ENCODE data around the gene PLEKHA7. TPM values are rescaled to one million over a fixed set of nuclear protein-coding genes. Genes with fewer than 3 reads are reported as not detected.

PLEKHA7 gene
- total and polyA plus RNA-seq, 7 donors: 0.74 to 2.6 (median 1.2) TPM

- intact Hi-C loops (cut with DNase I): no loop called here
- 62 to 72% (median 65%) methylated on average over 8 of the region's 8 CpGs for WGBS, 3 donors
- Histone ChIP-seq H3K36me3 (ENCODE audit: insufficient read depth in 1 of 2, low read depth in 1 of 2) (no peaks in the 10 kb centered on the region), H3K4me1 (no peaks in the 10 kb centered on the region), H3K27ac (no peak overlapping the region), H3K27me3 (ENCODE audit: insufficient read depth in 3 of 3, low read length in 2 of 3) (no peaks in the 10 kb centered on the region), H3K4me3 (no peak overlapping the region), H3K9me3 (no peaks in the 10 kb centered on the region)
- no peak for TF ChIP-seq CTCF (IDR thresholded peaks at IDR 0.05)
- ATAC-seq (no peak), DNase-seq (no peak)
Observed at GRCh38 chr11:17021511-17021910, 7.3 kb upstream of the PLEKHA7 start.

GRCh38 chr11:17020831-17021230 is 6.6 kb upstream of the PLEKHA7 start:
- Histone ChIP-seq H3K36me3 (ENCODE audit: insufficient read depth in 1 of 2, low read depth in 1 of 2) (no peaks in the 10 kb centered on the region), H3K4me3 (no peak overlapping the region), H3K27ac (no peak overlapping the region), H3K9me3 (no peaks in the 10 kb centered on the region), H3K27me3 (ENCODE audit: insufficient read depth in 3 of 3, low read length in 2 of 3) (peaks cover 0 to 2% (median 0%) of the 10 kb centered on the region in 3 donors), H3K4me1 (no peaks in the 10 kb centered on the region)
- 82 to 93% (median 92%) methylated on average over 1 of the region's 1 CpG for WGBS, 3 donors
- no peak for ATAC-seq
- intact Hi-C loops (cut with DNase I): no loop called here
- no peak for TF ChIP-seq CTCF (IDR thresholded peaks at IDR 0.05)
- no peak for DNase-seq

GRCh38 chr11:17019232-17019631 is 5.0 kb upstream of the PLEKHA7 start:
- no peak for TF ChIP-seq CTCF (IDR thresholded peaks at IDR 0.05)
- 61 to 80% (median 71%) methylated on average over 1 of the region's 1 CpG for WGBS, 3 donors
- Histone ChIP-seq H3K36me3 (ENCODE audit: insufficient read depth in 1 of 2, low read depth in 1 of 2) (no peaks in the 10 kb centered on the region), H3K9me3 (no peaks in the 10 kb centered on the region), H3K4me1 (no peaks in the 10 kb centered on the region), H3K27ac (no peak overlapping the region), H3K4me3 (no peak overlapping the region), H3K27me3 (ENCODE audit: insufficient read depth in 3 of 3, low read length in 2 of 3) (peaks cover 0 to 6% (median 2%) of the 10 kb centered on the region in 3 donors)
- DNase-seq (no peak), ATAC-seq (no peak)
- intact Hi-C loops (cut with DNase I): no loop called here

- H3K27ac ChIP-seq: no peak overlapping the region
- intact Hi-C loops (cut with DNase I): no loop called here
- H3K4me3 ChIP-seq: no peak overlapping the region
- H3K36me3 ChIP-seq (ENCODE audit: insufficient read depth in 1 of 2, low read depth in 1 of 2): no peaks in the 10 kb centered on the region
- TF ChIP-seq CTCF (IDR thresholded peaks at IDR 0.05): no peak
- H3K4me1 ChIP-seq: no peaks in the 10 kb centered on the region
- peaks cover 0 to 34% (median 5%) of the 10 kb centered on the region in 3 donors for H3K27me3 ChIP-seq (ENCODE audit: insufficient read depth in 3 of 3, low read length in 2 of 3)
- no peak for ATAC-seq
- DNase-seq: no peak
- no peaks in the 10 kb centered on the region for H3K9me3 ChIP-seq
- 68 to 70% (median 70%) methylated on average over 14 to 16 of the region's 16 CpGs for WGBS, 3 donors
Observed at GRCh38 chr11:17015627-17016126, 1.5 kb upstream of the PLEKHA7 start.
